ENCODE measurements around the gene RBMS3.

DNA sequence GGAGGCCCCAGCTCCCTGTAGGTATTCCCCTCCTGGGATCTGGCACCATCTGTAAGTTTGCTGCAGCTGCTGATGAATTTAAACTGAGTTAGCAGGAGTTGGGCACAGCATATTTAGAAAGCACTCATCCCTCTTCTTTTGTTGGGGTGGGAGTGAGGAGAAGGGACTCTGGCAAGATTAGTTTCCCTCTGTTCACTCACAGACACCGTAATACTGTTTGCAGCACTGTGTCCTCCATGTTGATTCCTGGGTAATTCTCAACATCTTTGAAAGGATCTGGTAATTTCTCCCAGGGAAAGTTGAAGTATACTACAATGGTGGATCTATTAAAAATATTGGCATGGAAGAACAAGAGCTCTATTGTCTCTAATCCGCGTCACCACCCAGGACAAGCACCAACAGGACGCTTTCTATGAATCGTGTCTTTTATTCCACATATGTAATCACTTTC is 173.3 kb downstream of the RBMS3 start:
- TF ChIP-seq ZNF384 (IDR thresholded peaks at IDR 0.05) (no peak), FOXM1 (IDR thresholded peaks at IDR 0.05; ENCODE audit: borderline replicate concordance) (no peak), LEF1 (IDR thresholded peaks at IDR 0.05; ENCODE audit: borderline replicate concordance) (no peak), TARDBP (IDR thresholded peaks at IDR 0.05) (no peak)
- TF ChIP-seq, protein P1, sequence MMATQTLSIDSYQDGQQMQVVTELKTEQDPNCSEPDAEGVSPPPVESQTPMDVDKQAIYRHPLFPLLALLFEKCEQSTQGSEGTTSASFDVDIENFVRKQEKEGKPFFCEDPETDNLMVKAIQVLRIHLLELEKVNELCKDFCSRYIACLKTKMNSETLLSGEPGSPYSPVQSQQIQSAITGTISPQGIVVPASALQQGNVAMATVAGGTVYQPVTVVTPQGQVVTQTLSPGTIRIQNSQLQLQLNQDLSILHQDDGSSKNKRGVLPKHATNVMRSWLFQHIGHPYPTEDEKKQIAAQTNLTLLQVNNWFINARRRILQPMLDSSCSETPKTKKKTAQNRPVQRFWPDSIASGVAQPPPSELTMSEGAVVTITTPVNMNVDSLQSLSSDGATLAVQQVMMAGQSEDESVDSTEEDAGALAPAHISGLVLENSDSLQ (IDR thresholded peaks at IDR 0.05), result no peak

Data from HEK293T (cell line).